ENCODE results near the gene UGT1A9.
"Not testable (repeated sequence)": the region's sequence is repeated elsewhere in the genome, so short reads cannot be mapped to it uniquely, and the experiment has no call there.

Gene UGT1A9

DNA sequence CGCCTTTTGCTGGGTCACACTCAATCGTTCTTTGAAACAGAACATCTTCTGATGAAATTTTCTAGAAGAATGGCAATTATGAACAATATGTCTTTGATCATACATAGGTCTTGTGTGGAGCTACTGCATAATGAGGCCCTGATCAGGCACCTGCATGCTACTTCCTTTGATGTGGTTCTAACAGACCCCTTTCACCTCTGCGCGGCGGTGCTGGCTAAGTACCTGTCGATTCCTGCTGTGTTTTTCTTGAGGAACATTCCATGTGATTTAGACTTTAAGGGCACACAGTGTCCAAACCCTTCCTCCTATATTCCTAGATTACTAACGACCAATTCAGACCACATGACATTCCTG, 41.5 kb downstream of the UGT1A9 start:
- no peak for DNase-seq

DNA sequence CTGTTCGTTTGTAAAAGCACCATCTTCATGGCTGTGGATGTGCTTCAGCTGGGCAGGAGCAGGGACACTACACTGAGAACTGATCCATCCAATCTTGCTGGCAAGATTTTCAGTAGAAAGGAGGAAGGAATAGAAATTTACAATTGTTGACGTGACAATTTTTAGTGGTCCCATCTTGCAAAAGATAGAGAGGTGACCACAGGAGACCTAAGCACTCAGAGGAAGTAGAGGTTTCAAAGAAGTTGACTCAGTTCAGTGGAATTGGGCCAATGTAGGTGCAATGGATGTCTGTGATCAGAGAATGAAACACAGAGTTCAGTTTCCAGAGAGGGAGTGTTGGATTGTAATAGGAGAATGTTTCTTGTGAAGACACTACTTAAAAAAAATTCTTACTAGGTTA, 42.4 kb downstream of the UGT1A9 start:
- DNase-seq, result no peak

DNA sequence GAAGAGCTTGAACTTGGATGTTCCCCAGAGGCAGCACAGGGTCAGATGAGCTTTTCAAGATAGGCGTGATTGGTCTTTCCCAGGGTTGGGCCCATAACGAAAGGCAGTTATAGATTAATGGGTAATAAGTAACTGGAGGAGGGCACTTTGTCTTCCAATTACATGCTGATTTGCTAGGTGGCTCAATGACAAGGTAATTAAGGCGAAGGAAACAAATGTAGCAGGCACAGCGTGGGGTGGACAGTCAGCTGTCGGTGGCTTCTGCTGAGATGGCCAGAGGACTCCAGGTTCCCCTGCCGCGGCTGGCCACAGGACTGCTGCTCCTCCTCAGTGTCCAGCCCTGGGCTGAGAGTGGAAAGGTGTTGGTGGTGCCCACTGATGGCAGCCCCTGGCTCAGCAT, 46.9 kb downstream of the UGT1A9 start, which contains the start of gene UGT1A4:
TSS of gene UGT1A4 (plus strand) at position 185 of the 400 bp plus-strand sequence. CDS start at position 270, 85 bp downstream.
- no peak for DNase-seq

DNA sequence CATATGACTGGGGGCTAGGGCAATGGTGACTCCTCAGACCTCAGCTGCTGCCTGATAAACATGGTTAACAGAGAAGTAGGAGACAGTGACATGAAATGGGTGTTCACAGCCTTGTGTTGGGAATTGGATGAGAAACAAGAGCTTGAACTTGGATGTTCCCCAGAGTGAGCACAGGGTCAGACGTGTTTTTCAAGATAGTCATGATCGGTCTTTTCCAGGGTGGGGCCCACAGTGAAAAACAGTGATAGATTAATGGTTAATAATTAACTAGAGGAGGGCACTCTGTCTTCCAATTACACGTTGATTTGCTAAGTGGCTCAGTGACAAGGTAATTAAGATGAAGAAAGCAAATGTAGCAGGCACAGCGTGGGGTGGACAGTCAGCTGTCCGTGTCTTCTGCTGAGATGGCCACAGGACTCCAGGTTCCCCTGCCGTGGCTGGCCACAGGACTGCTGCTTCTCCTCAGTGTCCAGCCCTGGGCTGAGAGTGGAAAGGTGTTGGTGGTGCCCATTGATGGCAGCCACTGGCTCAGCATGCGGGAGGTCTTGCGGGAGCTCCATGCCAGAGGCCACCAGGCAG, 57.1 kb downstream of the UGT1A9 start, which contains the start of gene UGT1A3:
TSS of gene UGT1A3 (plus strand) at position 320 of the 579 bp plus-strand sequence. CDS start at position 405, 85 bp downstream.
- DNase-seq, result no peak

DNA sequence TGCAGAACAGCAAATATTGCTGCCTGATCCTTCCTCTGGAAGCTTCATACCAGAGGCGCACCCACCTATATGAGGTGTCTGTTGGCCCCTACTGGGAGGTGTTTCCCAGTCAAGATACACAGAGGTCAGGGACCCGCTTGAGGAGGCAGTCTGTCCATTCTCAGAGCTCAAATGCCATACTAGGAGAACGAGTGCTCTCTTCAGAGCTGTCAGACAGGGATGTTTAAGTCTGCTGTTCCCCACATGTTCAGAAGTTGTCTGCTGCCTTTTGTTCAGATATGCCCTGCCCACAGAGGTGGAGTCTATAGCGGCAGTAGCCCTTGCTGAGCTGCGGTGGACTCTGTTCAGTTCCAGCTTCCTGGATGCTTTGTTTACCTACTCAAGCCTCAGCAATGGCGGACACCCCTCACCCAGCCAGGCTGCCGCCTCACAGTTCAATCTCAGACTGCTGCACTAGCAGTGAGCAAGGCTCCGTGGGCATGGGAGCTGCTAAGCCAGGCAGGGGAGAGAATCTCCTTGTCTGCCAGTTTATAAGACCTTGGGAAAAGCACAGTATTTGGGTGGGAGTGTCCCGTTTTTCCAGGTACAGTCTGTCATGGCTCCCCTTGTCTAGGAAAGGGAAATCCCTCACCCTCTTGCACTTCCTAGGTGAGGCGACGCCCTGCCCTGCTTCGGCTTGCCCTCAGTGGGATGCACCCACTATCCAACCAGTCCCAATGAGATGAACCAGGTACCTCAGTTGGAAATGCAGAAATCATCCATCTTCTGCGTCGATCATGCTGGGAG, 65.4 kb downstream of the UGT1A9 start:
- DNase-seq, result not testable (repeated sequence)

DNA sequence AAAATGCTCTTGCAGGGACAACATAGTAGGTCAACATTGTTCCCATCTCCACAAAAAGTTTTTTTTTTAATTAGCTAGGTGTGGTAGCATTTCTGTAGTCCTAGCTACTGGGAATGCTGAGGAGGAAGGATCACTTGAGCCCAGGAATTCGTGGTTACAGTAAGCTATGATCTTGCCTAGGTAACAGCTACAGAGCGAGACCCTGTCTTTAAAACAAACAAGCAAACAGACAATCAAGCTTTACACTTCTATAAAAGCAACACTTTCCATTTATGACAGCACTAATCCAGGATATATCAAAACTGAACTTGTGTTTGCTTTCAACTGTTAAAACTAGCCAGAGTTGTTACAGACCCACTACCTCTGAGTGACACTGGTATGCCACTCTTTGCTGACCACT, 69.2 kb downstream of the UGT1A9 start:
- no peak for DNase-seq

DNA sequence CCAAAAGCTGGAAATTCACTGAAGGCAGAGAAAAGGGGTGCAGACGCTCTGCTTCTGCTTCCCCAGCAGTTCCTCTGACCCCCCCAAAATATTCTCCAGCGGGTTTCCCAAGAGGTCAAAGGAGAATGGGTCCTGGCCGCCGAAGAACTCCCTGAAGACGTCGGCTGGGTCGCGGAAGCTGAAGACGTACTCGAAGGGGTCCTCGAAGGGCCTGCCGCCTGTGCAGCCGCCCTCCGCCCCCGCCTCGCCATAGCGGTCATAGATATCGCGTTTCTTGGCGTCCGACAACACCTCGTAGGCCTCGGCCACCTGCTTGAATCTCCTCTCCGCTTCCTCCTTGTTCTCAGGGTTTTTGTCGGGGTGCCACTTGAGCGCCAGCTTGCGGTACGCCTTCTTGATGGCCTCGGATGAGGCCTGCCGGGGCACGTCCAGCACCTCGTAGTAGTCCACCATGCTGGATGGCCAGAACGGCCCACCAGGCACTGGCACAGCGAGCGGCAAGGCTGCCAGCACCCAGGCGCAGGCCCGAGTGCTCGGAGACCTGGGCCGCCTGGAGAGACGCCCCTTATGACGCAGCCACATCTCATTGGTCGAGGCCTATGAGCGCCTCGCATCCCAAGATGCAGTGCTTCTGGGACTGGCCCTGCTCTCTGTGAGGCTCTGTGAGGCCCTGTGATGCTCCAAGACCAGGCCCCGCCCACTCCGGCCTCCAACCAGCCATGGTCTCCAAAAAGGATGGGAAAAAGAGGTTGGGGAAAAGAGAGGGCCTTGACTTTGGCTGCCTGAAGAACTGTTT, 72.0 kb downstream of the UGT1A9 start:
- DNase-seq, result no peak

DNA sequence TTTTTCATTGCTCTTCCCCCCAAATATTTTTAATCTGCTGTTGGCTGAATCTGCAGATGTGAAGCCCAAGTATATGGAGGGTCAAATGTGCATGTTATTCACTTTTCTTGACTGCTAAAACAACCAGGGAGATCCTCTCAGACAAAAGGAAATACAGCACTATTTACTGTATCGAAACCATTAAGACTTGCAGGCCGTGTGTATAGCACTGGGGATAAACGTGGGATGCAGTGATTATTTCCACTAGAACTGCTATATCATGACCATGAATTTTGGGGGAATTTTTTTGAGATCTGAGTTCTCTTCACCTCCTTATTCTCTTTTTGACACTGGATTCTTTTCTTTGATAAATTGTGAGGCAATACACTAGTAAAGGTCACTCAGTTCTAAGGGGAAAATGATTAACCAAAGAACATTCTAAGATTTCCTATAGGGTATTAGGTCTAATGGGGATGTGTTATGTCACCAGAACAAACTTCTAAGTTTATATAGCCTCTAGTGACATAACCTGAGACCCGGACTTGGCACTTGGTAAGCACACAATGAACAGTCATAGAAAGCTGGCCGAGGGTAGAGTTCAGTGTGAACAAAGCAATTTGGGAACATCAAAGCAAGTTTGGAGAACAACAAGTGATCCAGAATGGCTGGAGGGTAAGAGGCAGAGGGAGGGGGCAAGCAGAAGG, 73.5 kb downstream of the UGT1A9 start:
- DNase-seq, result no peak

DNA sequence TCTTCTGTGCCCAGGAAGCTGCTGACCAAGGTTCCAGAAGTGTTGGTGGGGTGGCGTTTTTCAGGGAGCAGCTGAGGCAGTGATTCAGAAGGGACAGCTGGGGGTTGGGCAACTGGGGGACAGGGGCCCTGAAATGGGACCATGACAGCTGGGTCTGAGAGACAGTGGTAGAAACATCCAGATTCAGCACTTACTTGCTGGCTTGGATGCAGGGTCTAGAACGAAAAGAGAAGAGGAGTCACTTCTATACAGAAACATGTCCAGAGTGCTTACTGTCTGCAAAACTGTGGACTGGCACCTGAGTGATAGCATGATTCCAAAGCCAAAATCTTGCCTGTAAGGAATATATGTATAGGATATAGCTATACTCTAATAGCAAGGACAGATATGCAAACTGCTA, 74.1 kb downstream of the UGT1A9 start:
- DNase-seq, result not testable (repeated sequence)

DNA sequence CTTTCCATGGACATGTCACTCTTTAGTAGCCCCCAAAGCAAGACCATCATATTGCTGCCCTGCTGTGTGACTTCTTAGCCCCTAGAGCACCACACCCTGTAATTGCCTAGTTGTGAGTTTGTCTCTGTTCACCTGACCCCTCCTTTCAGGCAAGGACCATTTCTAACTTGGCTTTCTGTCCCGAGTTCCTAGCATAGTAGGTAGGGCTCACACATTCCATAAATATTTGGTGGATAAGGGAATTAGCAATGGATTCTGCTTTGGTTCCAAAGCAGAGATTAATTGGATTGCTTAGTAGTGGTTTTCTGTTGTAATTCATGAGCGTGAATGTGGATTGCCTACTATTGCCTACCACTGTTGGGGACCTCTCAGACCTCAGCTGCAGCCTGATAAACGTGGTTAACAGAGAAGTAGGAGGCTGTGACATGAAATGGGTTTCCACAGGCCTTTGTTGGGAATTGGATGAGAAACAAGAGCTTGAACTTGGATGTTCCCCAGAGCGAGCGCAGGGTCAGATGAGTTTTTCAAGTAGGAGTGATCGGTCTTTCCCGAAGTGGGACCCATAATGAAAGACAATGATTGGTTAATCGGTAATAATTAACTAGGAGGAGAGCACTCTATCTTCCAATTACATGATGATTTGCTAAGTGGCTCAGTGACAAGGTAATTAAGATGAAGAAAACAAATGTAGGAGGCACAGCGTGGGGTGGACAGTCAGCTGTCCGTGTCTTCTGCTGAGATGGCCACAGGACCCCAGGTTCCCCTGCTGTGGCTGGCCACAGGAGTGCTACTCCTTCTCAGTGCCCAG, 75.0 kb downstream of the UGT1A9 start:
- no peak for DNase-seq

DNA sequence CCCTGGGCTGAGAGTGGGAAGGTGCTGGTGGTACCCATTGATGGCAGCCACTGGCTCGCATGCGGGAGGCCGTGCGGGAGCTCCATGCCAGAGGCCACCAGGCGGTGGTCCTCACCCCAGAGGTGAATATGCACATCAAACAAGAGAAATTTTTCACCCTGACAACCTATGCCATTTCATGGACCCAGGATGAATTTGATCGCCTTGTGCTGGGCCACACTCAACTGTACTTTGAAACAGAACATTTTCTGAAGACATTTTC, 75.5 kb downstream of the UGT1A9 start:
- no peak for DNase-seq

DNA sequence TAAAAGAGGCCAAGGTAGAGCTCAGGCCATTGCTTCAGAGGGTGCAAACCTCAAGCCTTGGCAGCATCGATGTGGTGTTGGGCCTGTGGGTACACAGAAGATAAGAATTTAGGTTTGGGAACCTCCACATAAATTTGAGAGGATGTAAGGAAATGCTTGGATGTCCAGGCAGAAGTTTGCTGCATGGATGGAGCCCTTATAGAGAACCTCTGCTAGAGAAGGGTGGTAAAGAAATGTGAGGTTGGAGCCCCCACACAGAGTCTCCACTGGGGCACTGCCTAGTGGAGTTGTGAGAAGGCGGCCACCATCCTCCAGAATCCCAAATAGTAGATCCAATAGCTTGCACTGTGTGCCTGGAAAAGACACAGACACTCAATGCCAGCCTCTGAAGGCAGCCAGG, 79.0 kb downstream of the UGT1A9 start:
- not testable (repeated sequence) for DNase-seq

DNA sequence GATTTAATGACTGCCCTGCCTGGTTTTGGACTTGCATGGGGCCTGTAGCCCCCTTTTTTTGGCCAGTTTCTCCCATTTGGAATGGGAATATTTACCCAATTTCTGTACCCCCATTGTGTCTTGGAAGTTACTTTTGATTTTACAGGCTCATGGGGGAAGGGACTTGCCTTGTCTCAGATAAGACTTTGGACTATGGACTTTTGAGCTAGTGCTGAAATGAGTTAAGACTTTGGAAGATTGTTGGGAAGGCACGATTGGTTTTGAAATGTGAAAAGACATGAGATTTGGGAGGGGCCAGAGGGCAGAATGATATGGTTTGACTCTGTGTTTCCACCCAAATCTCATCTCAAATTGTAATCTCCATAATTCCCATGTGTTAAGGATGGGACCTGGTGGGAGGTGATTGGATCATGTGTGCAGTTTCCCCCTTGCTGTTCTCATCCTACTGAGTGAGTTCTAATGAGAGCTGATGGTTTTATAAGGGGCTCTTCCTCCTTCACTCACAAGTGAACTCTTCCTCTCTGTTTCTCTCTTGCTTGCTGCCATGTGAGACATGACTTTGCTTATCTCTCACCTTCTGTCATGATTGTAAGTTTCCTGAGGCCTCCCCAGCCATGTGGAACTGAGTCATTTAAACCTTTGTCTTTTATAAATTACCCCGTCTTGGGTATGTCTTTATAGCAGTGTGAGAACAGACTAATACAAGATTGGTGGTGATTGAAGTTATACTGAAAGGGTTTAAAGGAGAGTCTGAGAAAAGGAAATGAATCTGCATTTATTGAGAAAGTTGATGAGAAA, 79.7 kb downstream of the UGT1A9 start:
- not testable (repeated sequence) for DNase-seq

DNA sequence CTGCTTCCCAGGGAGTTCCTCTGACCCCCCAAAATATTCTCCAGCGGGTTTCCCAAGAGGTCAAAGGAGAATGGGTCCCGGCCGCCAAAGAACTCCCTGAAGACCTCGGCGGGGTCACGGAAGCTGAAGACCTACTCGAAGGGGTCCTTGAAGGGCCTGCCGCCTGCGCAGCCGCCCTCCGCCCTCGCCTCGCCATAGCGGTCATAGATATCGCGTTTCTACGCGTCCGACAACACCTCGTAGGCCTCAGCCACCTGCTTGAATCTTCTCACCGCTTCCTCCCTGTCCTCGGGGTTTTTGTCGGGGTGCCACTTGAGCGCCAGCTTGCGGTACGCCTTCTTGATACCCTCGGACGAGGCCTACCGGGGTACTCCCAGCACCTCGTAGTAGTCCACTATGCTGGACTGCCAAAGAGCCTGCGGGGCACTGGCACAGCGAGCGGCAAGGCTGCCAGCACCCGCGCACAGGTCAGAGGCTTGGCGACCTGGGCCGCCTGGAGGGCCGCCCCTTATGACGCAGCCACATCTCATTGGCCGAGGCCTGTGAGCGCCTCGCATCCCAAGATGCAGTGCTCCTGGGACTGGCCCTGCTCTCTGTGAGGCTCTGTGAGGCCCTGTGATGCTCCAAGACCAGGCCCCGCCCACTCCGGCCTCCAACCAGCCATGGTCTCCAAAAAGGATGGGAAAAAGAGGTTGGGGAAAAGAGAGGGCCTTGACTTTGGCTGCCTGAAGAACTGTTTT, 83.3 kb downstream of the UGT1A9 start:
- DNase-seq, result no peak

DNA sequence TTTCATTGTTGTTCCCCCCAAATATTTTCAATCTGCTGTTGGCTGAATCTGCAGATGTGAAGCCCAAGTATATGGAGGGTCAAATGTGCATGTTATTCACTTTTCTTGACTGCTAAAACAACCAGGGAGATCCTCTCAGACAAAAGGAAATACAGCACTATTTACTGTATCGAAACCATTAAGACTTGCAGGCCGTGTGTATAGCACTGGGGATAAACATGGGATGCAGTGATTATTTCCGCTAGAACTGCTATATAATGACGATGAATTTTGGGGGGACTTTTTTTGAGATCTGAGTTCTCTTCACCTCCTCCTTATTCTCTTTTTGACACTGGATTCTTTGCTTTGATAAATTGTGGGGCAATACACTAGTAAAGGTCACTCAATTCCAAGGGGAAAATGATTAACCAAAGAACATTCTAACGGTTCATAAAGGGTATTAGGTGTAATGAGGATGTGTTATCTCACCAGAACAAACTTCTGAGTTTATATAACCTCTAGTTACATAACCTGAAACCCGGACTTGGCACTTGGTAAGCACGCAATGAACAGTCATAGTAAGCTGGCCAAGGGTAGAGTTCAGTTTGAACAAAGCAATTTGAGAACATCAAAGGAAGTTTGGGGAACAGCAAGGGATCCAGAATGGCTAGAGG, 84.9 kb downstream of the UGT1A9 start:
- no peak for DNase-seq

DNA sequence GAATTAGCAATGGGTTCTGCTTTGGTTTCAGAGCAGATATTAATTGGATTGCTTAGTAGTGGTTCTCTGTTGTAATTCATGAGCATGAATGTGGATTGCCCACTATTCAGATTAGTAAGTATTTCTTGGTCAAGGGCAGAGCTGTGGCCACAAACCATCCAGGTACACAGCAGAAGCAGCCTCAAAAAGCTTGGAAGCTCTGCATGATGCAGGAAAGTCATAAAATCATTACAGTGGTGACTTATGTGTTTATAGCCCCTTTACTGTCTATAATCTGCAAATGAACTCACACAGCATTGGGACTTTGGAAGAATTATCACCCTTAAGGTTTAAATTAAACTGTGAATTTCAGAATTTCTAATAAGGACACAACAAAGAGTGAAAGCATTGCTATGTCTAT, 86.4 kb downstream of the UGT1A9 start:
- no peak for DNase-seq

DNA sequence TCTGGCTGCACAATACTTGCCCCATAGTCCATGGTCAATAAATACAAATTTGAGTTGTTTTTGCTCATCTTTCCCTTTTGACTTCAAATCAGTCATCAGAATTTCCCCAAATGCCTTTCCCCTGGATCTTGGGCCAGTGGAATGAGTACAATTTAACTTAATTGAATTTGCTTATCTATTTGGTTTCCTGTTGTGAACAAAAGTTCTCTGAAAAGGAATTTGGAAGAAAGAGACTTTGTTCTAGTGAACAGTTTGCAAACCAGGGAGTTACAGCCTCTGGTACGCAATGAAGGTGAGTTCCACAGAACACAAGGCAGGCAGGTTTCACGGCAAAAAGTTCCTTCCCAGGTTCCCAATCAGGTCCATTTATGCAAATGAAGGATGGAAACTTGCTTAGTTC, 87.2 kb downstream of the UGT1A9 start:
- no peak for DNase-seq

DNA sequence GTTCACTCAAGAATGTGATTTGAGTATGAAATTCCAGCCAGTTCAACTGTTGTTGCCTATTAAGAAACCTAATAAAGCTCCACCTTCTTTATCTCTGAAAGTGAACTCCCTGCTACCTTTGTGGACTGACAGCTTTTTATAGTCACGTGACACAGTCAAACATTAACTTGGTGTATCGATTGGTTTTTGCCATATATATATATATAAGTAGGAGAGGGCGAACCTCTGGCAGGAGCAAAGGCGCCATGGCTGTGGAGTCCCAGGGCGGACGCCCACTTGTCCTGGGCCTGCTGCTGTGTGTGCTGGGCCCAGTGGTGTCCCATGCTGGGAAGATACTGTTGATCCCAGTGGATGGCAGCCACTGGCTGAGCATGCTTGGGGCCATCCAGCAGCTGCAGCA, 88.3 kb downstream of the UGT1A9 start, which contains the start of gene UGT1A1:
TSS of gene UGT1A1 (plus strand) at position 228 of the 400 bp plus-strand sequence. CDS start at position 246, 18 bp downstream.
- DNase-seq, result no peak

DNA sequence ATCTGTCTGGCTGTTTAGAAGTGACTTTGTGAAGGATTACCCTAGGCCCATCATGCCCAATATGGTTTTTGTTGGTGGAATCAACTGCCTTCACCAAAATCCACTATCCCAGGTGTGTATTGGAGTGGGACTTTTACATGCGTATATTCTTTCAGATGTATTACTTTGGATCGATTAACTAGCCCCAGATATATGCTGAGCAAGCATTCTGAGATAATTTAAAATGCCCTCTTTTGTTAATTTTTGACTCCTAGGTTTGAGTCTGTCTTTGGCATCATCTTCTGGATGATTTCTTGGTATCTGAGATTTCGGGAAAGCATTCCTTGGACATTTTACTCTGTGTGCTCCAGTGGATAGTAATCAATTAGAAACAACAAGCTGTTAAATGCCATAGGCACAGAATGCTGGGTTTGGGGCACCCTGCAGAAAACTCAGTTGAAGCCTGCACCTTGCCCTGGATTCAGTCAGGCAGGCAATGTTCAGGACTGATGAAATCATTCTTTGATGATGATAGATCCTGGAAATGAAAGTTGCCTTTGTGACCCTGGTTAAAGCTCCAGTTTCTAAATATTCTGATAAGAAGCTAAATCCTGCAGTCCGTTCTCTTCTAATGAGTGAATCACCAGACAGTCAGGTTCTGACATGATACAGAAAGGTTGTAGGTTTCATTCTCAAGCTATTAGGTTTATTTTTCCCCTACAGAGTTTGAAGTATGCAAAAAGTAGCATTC, 89.5 kb downstream of the UGT1A9 start:
- DNase-seq, result no peak

DNA sequence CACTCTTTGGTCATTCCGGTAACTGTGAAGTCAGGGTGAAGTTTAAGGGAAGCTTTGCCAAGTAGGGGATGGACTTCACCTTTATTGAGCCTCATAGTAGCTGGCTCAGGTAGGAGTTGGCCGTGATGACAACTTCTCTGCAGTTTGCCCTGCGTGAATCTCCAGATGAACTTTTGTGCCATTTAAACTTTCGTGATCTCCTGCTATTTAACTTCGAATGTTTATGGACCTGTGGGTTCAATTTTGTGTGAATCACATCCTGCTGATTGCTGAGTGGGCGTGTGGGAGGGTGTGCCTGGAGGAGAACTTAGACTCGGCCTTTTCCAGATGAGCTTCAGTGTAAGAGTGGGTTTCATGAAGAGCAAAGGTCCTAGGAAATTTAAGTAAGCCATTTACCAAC, 92.6 kb downstream of the UGT1A9 start:
- no peak for DNase-seq
